Anterior cingulate cortex (tissue), 58 donors: ENCODE data around the gene FAM72D.
"Not testable (repeated sequence)": the region's sequence is repeated elsewhere in the genome, so short reads cannot be mapped to it uniquely, and the experiment has no call there.

ENCODE experiments used
- DNase-seq, 58 donors: peaks; one replicate each; lab custom pipeline; 2025; lab: John Stamatoyannopoulos, UW

Gene FAM72D

GRCh38 chr1:145082483-145083255 is 13.1 kb upstream of the FAM72D start:
- not testable (repeated sequence) for DNase-seq

DNA sequence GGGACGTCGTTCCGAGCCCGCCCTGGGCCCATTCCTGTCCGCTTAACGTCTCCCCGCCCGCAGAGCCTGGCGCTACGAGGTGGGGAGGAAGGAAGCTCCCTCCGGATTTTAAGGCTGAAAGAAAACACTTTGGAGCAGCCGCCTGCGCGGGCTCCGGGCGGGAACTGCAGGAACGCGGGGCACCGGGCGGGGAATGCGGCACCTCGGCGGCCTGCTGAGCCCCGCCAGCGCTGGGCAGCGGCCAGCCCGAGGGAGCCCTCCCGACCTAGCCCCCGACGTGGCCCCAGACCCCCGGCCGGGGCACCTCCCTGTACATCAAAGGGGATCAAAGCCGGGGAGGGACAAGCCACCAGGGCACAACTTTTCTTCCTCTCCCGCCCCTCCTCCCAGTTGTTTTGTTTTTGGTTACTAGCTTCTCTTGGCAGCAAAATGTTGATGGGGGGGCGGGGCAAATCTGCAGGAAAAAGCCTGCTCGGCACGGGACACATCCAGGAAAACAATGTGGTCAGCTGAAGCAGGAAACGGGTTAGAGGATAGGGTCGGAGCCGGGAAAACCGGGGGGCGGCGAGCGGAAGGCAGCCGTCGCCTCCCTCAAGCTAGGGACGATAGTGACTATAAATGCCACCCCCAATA is 2.1 kb upstream of the FAM72D start:
- not testable (repeated sequence) for DNase-seq

GRCh38 chr1:145094655-145095211 is 1.0 kb upstream of the FAM72D start:
- not testable (repeated sequence) for DNase-seq

DNA sequence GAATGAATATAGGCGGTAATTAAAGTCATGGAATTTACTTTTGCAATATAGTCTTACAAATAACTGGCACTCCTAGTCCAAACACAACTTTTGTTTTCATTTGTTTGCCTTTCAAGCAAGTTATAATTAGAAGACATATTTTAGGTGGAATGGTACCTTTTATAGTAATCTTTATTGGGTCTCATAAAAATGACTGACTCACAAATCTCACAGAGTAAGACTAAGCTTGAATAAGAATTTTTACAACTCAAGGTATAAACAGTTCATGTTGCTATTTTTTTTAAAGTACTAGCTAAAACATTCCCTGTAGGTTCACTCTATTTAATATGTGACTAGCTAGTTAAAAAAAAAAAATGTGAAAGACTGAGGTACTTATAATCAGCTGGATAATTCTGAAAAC is 6.0 kb downstream of the FAM72D start:
- DNase-seq: not testable (repeated sequence)

DNA sequence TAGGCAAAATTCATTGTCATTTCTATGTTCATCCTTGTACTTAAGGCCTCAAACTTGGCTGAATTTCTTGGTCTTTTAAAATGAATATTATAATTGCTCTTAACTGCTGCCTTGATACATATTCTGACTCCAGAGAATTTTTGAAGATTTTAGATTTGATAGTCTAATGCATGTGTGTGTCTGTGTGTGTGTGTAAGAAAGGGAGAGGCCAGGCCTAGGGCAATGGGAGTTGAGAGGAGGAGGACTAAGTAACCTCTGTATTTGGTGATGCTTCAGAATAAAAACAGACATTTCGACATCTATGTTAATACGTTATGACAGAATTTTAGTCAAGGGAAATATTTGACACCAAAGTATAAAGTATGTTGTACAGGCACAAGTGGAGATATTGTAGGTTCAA is 7.5 kb downstream of the FAM72D start:
- not testable (repeated sequence) for DNase-seq

GRCh38 chr1:145111674-145112073 is 15.9 kb downstream of the FAM72D start:
- DNase-seq: not testable (repeated sequence)

DNA sequence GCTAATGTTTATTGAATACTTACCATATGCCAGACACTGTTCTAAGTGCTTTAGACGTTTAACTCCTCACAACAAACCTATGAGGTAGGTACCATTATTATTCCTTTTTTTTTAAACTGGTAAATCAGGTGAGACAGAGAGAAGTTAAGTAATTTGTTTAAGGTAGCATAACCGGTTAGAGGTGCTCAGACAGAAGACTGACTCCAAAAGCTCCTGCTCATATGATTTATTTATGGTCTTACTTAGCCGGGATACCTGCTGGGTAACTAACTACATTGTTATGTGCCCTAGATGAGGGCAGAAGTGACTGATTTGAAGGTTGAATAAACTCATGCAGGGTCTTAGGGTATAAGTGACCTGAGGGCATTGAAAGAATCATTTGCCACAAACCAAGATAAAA is 16.9 kb downstream of the FAM72D start:
- DNase-seq: not testable (repeated sequence)

DNA sequence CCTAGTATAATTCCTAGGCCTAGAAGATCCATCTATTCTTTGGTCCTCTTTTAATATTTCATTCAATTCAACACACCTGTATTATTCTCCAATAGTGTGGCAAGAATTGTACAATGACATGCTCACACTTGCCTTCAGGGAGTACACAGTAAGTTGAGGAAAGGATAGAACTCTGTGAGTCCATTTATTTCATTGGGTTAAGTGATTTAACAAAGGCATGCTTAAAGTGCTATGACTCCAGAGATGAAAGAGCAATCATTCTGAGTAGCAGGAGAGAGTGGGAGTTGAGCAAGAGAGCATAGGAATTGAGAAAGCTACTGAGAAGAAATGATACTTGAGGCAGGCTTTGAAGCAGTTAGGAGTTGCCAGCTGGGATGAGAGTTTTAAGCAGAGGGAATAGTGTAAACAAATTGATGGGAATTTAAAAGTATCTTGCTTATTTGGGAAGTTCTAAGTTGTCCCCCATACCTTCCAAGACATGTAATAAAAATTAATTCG is 18.8 kb downstream of the FAM72D start:
- not testable (repeated sequence) for DNase-seq

- not testable (repeated sequence) for DNase-seq
Measured at GRCh38 chr1:145115587-145116493, 20.1 kb downstream of the FAM72D start.

GRCh38 chr1:145119842-145120241 is 24.1 kb downstream of the FAM72D start:
- DNase-seq: not testable (repeated sequence)

GRCh38 chr1:145122344-145123061 is 26.7 kb downstream of the FAM72D start:
- not testable (repeated sequence) for DNase-seq

DNA sequence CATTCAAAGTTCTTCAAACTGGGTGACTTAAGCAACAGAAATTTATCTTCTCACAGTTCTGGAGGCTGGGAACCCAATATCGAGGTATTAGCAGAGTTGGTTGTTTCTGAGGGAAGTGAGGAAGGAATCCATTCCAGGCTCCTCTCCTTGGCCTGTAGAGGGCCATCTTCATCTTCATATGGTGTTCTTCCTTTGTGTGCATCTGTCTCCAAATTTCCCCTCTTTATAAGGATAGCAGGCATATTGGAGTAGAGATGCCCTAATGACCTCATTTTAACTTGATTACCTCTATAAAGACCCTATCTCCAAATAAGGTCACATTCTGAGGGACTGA is 27.3 kb downstream of the FAM72D start:
- DNase-seq: not testable (repeated sequence)

DNA sequence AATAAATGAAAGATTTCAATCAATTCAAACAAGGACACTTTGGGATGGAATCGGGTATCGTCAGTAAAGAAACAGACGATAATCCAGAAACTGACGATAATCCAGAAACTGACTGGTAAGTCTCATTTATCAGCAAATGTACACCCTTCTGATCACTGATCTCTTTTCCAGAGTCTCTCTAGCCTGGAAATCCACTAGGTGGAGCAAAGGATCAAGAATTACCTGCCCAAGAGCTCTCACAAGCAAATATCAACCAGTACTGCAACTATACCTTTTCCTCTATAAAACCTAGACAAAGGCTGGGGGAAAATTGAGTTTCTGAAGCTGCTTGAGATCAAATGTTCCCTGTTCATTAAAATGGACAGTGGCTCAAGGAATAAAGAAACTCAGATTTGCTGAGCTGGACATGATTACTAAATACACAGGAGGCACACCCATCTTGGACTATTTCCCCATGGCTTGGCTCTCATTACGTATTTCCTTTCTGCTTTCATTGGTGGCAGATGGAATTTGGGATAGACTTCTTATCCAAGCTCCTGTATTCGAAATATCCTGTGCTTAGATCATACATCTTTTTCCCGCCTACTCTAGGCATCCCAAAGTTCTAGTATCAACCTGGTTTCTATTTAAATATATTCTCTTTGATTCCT is 28.3 kb downstream of the FAM72D start:
- DNase-seq: not testable (repeated sequence)

DNA sequence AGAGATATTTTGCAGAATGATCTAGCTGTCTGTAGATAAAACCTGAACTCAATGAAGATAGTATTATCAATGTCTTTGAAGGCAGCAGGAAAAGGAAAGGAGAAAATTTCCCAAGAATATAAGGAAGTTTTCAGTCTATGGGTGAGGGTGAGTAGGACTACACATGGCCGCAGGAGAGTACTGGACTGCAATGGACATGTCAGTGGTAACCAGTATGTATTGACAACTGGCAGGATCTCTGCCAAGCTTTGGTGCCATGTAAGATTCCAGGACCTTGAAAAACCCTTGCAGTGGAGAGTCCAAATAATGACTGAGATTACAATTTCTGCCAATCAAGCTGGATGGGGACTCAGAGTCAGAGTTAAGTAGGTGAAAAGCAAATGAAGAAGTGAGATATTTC is 29.3 kb downstream of the FAM72D start:
- not testable (repeated sequence) for DNase-seq

GRCh38 chr1:145127144-145127543 is 31.4 kb downstream of the FAM72D start:
- DNase-seq: not testable (repeated sequence)

DNA sequence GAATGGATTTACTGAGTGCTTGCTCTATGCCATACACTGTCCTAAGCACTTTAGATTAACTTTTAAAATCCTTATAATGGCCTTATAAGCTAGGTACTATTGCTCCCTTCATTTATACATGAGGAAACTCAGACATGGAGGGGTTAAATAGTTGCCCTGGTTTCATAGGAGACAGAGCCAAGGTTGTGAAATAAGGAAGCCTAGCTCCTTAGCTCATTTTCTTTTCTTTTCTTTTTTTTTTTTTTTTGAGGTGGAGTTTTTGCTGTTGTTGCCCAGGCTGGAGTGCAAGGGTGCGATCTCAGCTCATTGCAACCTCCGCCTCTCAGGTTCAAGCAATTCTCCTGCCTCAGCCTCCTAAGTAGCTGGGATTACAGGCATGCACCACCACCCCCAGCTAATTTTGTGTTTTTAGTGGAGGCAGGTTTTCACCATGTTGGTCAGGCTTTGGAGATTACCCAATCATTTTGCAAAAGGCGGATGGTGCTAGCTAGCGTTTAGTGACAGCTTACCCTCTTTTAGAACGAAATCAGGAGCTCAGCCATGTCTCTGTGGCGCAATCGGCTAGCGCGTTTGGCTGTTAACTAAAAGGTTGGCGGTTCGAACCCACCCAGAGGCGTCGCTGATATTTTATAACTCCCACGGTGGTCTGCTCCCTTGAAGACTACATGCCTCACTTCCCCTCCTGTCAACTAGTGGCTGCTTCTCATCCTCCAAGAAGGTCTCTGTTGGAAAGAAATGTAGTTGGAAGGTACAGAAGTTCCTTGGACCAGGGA is 33.1 kb downstream of the FAM72D start:
- not testable (repeated sequence) for DNase-seq

GRCh38 chr1:145134476-145134875 is 38.7 kb downstream of the FAM72D start:
- not testable (repeated sequence) for DNase-seq

DNA sequence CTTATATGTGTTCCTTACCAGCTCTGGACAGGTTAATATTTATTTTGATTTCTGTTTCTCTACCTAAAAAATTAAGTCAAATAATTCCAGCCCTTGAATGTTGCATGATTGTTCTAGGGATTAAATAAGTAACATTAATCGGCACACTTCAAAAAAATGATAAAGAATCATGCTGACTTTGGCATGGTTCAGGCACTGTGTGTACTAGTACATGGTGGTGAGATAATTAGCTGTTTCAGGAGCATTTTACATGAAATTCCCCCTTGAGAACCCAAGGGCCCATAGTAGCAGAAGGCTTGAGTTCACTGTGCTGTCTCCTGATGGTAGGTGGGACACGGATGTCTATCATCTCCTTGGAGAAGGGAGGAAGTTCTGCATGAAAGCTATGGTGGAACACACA is 44.8 kb downstream of the FAM72D start:
- not testable (repeated sequence) for DNase-seq
